Measurements from ENCODE around the gene NEXN.
"Not testable (repeated sequence)": the region's sequence is repeated elsewhere in the genome, so short reads cannot be mapped to it uniquely, and the experiment has no call there.

The NEXN gene

GRCh38 chr1:77906019-77906545 lies 17.7 kb downstream of the NEXN start:
- no peaks in the 10 kb centered on the region for H3K27me3 Mint-ChIP-seq (ENCODE audit: low read depth)
- H3K4me1 Mint-ChIP-seq: no peaks in the 10 kb centered on the region
- H3K36me3 Mint-ChIP-seq (ENCODE audit: low read depth): no peaks in the 10 kb centered on the region
- no peak overlapping the region for H3K4me3 Mint-ChIP-seq
- H3K27ac Mint-ChIP-seq: no peak overlapping the region
- H3K9me3 Mint-ChIP-seq: no peaks in the 10 kb centered on the region
- TF ChIP-seq CTCF (IDR thresholded peaks at IDR 0.05; ENCODE audit: unreplicated experiment in 3 of 3): no peak

DNA sequence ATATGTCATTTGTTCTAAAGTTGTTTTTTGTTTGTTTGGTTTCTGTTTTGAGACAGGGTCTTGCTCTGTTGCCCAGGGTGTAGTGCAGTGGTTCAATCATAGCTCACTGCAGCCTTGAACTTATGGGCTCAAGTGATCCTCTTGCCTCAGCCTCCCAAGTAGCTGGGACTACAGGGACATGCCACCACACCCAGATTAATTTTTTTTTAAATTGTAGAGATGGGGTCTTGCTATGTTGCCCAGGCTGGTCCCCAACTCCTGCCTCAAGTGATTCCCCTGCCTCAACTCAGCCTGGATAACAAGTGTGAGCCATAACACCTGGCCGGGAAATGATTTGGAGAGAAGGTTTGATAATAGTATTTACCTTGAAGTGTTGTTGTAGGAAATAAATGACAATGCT lies 18.2 kb downstream of the NEXN start:
- H3K27me3 Mint-ChIP-seq (ENCODE audit: low read depth): no peaks in the 10 kb centered on the region
- no peak for TF ChIP-seq CTCF (IDR thresholded peaks at IDR 0.05; ENCODE audit: unreplicated experiment in 3 of 3)
- no peak overlapping the region for H3K27ac Mint-ChIP-seq
- H3K36me3 Mint-ChIP-seq (ENCODE audit: low read depth): no peaks in the 10 kb centered on the region
- H3K4me1 Mint-ChIP-seq: no peaks in the 10 kb centered on the region
- H3K9me3 Mint-ChIP-seq: no peaks in the 10 kb centered on the region
- no peak overlapping the region for H3K4me3 Mint-ChIP-seq

DNA sequence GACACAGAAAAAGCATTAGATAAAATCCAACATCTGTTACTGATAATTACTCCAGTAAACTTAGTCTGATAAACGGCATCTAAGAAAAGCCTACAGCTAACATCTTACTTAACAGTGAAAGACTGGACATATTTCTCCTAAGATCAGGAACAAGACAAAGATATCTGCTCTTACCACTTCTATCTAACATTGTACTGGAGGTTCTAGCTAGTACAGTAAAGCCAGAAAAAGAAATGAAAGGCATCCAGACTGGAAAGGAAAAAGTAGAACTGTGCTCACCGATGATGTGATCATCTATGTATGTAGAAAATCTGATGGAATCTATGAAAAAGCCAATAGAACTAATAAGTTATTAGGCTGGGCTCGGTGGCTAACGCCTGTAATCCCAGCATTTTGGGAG lies 21.7 kb downstream of the NEXN start:
- TF ChIP-seq CTCF (IDR thresholded peaks at IDR 0.05; ENCODE audit: unreplicated experiment in 3 of 3): no peak
- Mint-ChIP-seq H3K36me3 (ENCODE audit: low read depth) (no peaks in the 10 kb centered on the region), H3K4me3 (no peak overlapping the region), H3K4me1 (no peaks in the 10 kb centered on the region), H3K27me3 (ENCODE audit: low read depth) (no peaks in the 10 kb centered on the region), H3K9me3 (no peaks in the 10 kb centered on the region), H3K27ac (no peak overlapping the region)

DNA sequence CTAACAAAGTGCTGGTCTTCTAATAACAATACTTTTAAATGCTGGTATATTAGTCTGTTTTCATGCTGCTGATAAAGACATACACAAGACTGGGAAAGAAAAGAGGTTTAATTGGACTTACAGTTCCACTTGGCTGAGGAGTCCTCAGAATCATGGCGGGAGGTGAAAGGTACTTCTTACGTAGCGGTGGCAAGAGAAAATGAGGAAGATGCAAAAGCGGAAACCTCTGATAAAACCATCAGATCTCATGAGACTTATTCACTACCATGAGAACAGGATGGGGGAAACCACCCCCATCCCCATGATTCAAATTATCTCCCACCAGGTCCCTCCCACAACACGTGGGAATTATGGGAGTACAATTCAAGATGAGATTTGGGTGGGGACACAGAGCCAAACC lies 30.5 kb downstream of the NEXN start:
- H3K36me3 Mint-ChIP-seq (ENCODE audit: low read depth): peaks cover 21% of the 10 kb centered on the region
- H3K9me3 Mint-ChIP-seq; H3K4me3 Mint-ChIP-seq; H3K27ac Mint-ChIP-seq; H3K27me3 Mint-ChIP-seq (ENCODE audit: low read depth); H3K4me1 Mint-ChIP-seq: not testable (repeated sequence)

GRCh38 chr1:77925518-77925917 lies 37.1 kb downstream of the NEXN start:
- H3K4me3 Mint-ChIP-seq: no peak overlapping the region
- H3K27ac Mint-ChIP-seq: no peak overlapping the region
- TF ChIP-seq CTCF (IDR thresholded peaks at IDR 0.05; ENCODE audit: unreplicated experiment in 3 of 3): no peak
- no peaks in the 10 kb centered on the region for H3K27me3 Mint-ChIP-seq (ENCODE audit: low read depth)
- H3K4me1 Mint-ChIP-seq: no peaks in the 10 kb centered on the region
- H3K36me3 Mint-ChIP-seq (ENCODE audit: low read depth): peaks cover 24% of the 10 kb centered on the region
- no peaks in the 10 kb centered on the region for H3K9me3 Mint-ChIP-seq

DNA sequence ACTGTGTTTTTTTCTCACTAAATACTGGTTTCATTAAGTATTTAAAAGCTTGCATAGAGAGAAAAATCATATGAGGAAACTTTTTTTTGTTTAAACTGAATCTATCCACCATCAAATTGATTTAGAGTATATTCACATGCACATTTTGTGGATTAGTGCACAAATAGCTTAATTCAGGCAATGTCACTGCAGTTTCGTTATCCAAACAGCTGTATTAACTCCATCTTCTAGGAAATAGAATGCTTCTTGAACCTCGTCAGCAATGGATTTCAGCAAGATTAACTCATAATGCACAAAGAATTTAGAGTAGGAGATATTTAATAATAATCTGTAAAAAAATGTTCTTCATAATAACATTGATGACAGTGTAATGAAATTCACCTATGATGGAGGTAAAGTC lies 37.5 kb downstream of the NEXN start:
- no peaks in the 10 kb centered on the region for H3K4me1 Mint-ChIP-seq
- H3K4me3 Mint-ChIP-seq: no peak overlapping the region
- no peak for TF ChIP-seq CTCF (IDR thresholded peaks at IDR 0.05; ENCODE audit: unreplicated experiment in 3 of 3)
- H3K36me3 Mint-ChIP-seq (ENCODE audit: low read depth): peaks cover 28% of the 10 kb centered on the region
- H3K27me3 Mint-ChIP-seq (ENCODE audit: low read depth): no peaks in the 10 kb centered on the region
- no peaks in the 10 kb centered on the region for H3K9me3 Mint-ChIP-seq
- H3K27ac Mint-ChIP-seq: no peak overlapping the region

Measured in nephron (organoid).